GM21390 (cell line): ENCODE data around the gene PCDHGA3.
"Not testable (repeated sequence)": the region's sequence is repeated elsewhere in the genome, so short reads cannot be mapped to it uniquely, and the experiment has no call there.

Source experiments
- ATAC-seq: cut with Tn5 transposase; IDR thresholded peaks from one replicate; pipeline ENCODE4 v1.9.1; 2021; ENCODE audit not compliant: unreplicated experiment

PCDHGA3 gene

GRCh38 chr5:141382469-141383294 lies 39.1 kb downstream of the PCDHGA3 start, which contains the start of gene PCDHGA7:
TSS of gene PCDHGA7 (plus strand) at chr5:141382742. CDS start at chr5:141382900, 158 bp downstream.
- no peak for ATAC-seq

DNA sequence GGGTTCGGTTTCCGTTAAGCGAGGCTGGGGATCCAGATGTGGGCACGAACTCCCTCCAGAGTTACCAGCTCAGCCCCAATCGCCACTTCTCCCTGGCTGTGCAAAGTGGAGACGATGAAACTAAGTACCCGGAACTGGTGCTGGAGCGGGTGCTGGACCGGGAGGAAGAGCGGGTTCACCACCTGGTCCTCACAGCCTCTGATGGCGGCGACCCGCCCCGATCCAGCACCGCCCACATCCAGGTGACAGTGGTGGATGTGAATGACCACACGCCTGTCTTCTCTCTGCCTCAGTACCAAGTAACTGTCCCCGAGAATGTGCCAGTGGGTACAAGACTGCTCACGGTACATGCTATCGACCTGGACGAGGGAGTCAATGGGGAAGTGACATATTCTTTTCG lies 39.7 kb downstream of the PCDHGA3 start:
- no peak for ATAC-seq

DNA sequence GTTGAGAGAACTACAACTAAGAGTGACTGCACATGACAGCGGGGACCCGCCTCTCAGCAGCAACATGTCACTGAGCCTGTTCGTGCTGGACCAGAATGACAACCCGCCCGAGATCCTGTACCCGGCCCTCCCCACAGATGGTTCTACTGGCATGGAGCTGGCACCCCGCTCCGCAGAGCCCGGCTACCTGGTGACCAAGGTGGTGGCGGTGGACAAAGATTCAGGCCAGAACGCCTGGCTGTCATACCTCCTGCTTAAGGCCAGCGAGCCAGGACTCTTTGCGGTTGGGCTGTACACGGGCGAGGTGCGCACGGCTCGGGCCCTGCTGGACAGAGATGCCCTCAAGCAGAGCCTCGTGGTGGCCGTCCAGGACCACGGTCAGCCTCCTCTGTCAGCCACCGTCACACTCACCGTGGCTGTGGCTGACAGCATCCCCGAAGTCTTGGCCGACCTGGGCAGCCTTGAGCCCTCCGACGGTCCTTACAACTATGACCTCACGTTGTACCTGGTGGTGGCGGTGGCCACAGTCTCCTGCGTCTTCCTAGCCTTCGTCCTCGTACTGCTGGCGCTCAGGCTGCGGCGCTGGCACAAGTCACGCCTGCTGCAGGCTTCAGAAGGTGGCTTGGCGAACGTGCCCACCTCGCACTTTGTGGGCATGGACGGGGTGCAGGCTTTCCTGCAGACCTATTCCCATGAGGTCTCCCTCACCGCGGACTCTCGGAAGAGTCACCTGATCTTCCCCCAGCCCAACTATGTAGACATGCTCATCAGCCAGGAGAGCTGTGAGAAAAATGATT lies 41.0 kb downstream of the PCDHGA3 start:
- no peak for ATAC-seq

- ATAC-seq = not testable (repeated sequence)
Observed at GRCh38 chr5:141387557-141388311, 44.1 kb downstream of the PCDHGA3 start, which contains the start of gene PCDHGB4. TSS of gene PCDHGB4 (plus strand) at chr5:141387698. CDS start at chr5:141387885, 187 bp downstream.

- no peak for ATAC-seq
Observed at GRCh38 chr5:141388661-141389060, 45.0 kb downstream of the PCDHGA3 start.

- no peak for ATAC-seq
Observed at GRCh38 chr5:141389153-141390042, 45.8 kb downstream of the PCDHGA3 start.

- no peak for ATAC-seq
Observed at GRCh38 chr5:141392429-141393198, 49.0 kb downstream of the PCDHGA3 start, which contains the start of gene PCDHGA8. TSS of gene PCDHGA8 (plus strand) at chr5:141392633. CDS start at chr5:141392814, 181 bp downstream.

- ATAC-seq = no peak
Observed at GRCh38 chr5:141393267-141393666, 49.6 kb downstream of the PCDHGA3 start.

- not testable (repeated sequence) for ATAC-seq
Observed at GRCh38 chr5:141394401-141395187, 51.0 kb downstream of the PCDHGA3 start.
